GM11168 (cell line): ENCODE data around the gene CENPQ.

ENCODE experiments used
- in situ Hi-C: fragments of 300-500 bp; cut with MboI; formaldehyde crosslinking; loops from one replicate; pipeline ENCODE4 v1.12.0; 2022; ENCODE audit warnings: low sequenced_read_pairs; ENCODE audit not compliant: unreplicated experiment

CENPQ gene

GRCh38 chr6:49535795-49536194 is 72.6 kb downstream of the CENPQ start:
- in situ Hi-C loops = no loop called here

DNA sequence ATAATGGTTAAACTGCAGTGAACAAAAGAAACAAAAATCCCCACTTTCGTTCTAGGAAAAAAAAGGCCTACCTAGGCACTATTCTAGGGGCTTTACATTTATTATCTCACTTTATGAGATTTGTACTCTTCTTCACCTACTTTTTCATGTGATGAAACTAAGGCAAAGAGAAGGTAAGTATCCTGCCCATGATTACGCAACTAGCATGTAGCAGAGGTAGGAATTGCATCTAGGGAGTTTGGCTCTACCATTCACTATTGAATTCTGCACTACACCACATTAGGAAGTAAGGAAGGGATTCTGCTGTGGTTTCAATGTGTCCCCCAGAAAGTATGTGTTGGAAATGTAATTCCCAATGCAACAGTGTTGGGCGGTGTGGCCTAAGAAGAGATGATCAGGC is 75.9 kb downstream of the CENPQ start:
- in situ Hi-C loops = no loop called here

- in situ Hi-C loops = no loop called here
Measured at GRCh38 chr6:49540614-49541013, 77.4 kb downstream of the CENPQ start.

GRCh38 chr6:49541210-49541724 is 78.1 kb downstream of the CENPQ start:
- in situ Hi-C loops = no loop called here

DNA sequence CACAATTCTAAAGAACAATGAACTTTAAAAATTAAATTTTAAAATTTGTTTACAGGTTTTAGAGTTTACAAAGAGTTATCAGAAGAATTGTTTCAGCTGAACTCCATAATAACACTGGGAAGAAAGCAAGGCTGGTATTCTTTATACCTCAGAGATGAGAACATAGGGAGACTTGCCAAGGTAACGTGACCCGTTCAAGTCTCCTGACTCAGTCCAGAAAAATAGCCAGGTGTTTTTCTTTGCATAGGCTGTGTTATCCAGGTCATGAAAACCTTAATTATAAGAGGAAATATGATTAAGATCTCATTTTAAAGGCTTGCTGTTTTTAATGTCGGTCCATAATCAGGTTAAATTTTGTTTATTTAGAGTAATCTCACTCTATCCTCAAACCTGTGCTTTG is 78.8 kb downstream of the CENPQ start:
- in situ Hi-C loops = no loop called here
